Measurements from ENCODE around the gene CHRD.
"Not testable (repeated sequence)": the region's sequence is repeated elsewhere in the genome, so short reads cannot be mapped to it uniquely, and the experiment has no call there.

Gene CHRD

GRCh38 chr3:184428561-184429175, 48.8 kb downstream of the CHRD start:
- no peak for DNase-seq

GRCh38 chr3:184429786-184430185, 49.9 kb downstream of the CHRD start:
- DNase-seq: no peak

- no peak for DNase-seq
Observed at GRCh38 chr3:184430940-184431339, 51.1 kb downstream of the CHRD start.

- not testable (repeated sequence) for DNase-seq
Observed at GRCh38 chr3:184433178-184433577, 53.3 kb downstream of the CHRD start.

GRCh38 chr3:184439096-184439495, 59.2 kb downstream of the CHRD start:
- no peak for DNase-seq

All from T-helper 2 cell (primary cell).